COR-L47 (cell line): ENCODE measurements around the gene PPIG.
"Not testable (repeated sequence)": the region's sequence is repeated elsewhere in the genome, so short reads cannot be mapped to it uniquely, and the experiment has no call there.

Experiments
- DNase-seq: peaks from one replicate; lab custom pipeline; 2025; lab: John Stamatoyannopoulos, UW

Gene PPIG

DNA sequence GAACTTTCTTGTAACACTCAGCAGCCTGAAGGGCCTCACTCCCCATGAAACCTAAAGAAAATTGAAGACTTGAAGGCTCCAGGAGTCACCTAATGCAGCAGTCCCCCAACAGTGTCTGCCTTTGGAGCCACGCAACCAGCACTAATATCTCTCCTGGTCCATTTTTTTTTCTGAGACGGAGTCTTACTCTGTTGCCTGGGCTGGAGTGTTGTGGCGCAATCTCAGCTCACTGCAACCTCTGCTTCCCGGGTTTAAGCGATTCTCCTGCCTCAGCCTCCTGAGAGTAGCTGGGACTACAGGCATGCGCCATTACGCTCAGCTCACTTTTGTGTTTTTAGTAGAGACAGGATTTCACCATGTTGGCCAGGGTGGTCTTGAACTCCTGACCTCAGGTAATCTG, 12.4 kb downstream of the PPIG start:
- DNase-seq: not testable (repeated sequence)

DNA sequence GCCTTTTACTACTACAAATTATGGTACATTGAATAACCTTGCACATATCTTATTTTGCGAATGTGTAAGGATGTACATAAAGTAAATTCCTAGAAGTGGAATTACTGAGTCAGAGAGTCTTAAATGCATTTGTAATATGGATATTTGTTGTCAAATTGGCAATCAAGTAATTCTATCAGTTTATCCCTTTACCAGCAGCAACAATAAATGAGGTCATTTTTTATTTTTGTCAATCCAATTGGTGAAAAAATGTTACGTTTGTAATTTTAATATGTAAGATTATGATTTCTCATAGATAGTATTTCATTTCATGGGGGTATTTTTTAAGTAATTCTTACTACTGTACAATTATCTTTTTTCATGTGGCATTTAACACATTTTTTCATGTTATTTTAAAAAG, 14.8 kb downstream of the PPIG start:
- no peak for DNase-seq

- DNase-seq: no peak
Measured at GRCh38 chr2:169599568-169599967, 15.4 kb downstream of the PPIG start.

DNA sequence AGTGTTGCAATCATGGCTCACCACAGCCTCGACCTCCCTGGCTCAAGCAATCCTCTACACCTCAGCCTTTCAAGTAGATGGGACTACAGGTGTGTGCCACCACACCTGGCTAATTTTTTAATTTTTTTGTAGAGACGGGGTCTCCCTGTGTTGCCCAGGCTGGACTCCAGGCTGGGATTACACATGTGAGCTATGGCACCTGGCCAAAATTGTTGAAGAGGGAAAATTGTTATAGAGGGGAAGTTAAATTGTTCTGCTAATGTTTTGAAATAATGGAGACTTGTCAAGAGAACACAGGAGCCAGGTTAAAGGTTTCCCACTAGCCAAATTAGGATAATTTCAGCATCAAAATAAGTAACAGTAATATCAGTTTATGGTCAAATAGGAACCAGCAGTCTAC, 25.1 kb downstream of the PPIG start:
- no peak for DNase-seq

GRCh38 chr2:169613876-169614275, 29.7 kb downstream of the PPIG start:
- DNase-seq: no peak

GRCh38 chr2:169615982-169616381, 31.8 kb downstream of the PPIG start:
- not testable (repeated sequence) for DNase-seq

DNA sequence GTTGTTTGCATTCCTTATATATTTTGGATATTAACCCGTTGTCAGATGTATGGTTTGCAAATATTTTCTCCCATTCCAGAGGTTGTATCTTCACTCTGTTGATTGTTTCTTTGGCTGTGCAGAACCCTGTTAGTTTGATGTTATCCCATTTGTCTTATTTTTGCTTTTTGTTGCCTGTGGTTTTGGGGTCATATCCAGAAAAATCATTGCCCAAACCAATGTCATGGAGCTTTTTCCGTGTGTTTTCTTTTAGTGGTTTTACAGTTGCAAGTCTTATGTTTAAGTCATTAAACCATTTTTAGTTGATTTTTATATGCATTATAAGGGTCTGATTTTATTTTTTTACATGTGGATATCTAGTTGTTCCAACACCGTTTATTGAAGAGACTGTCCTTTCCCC, 35.8 kb downstream of the PPIG start:
- no peak for DNase-seq

DNA sequence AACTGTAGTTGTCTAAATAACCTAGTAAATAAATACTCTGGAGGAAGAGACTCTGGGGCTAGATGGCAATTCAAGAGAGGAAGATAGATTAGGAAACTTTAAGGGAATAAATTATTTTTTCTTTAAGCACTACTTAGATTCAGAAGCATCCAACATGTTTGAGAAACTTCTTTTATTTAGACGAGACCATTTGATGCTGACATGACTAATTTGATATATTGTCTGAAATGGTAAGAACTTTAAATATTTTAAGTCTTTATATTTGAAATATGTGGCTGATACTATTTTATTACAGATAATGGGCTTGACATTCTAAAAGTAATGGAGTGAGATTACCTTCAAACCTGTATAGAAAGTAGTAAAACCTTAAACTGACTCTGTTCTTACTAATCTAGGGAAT, 36.4 kb downstream of the PPIG start:
- DNase-seq: no peak

- DNase-seq: no peak
Measured at GRCh38 chr2:169623235-169623634, 39.1 kb downstream of the PPIG start.

DNA sequence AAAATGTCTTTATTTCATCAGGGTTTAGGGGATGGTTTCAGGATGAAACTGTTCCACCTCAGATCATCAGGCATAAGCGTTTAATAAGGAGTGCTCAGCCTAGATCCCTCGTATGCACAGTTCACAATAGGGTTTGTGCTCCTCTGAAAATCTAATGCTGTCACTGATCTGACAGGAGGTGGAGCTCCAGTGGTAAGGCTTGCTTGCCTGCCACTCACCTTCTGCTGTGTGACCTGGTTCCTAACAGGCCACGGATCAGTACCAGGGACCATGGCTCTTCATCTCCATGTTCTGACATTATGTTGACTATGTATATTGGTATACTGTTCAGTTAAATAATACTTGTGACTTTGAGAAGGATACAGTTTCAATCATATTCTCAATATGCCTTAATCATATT, 41.6 kb downstream of the PPIG start:
- DNase-seq: no peak

- DNase-seq: no peak
Measured at GRCh38 chr2:169636440-169637097, 52.4 kb downstream of the PPIG start.

DNA sequence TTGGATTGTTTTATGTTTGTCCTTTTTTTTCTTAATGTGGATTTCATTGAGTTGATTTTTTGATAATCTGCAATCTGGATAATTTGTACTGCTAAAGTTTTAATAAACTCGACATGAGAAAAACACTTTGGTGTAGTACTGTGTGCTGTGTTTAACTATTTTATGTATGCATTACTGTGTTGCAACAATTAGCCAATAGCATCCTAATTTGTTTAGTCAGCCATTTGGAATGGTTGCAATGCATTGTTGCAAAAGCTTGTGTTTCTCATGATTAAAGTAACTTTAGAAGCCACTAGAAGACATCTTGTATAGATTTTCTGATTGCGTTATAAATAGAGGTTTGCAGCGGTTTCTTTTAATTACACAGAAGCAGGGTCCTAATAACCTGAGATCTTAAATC, 53.5 kb downstream of the PPIG start:
- DNase-seq: no peak

DNA sequence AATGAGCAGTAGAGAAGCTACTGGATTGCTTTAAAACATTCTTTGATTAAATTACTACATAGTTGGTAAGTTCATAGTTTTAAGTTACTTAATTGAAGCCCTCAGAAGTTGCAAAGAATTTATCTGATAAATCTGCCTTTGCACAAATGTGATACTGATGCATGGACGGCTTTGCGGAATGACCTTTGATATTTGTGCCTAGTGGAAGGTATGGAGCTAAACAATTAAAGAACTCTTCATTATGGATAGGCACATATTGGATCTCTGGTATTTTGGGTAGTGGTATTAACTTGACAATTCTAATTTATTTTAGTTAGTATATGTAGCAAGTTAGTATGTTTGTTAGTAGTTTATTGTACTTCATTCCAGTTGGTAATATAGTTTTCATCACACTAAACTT, 56.0 kb downstream of the PPIG start:
- DNase-seq: no peak

- DNase-seq: no peak
Measured at GRCh38 chr2:169641464-169641863, 57.3 kb downstream of the PPIG start.

DNA sequence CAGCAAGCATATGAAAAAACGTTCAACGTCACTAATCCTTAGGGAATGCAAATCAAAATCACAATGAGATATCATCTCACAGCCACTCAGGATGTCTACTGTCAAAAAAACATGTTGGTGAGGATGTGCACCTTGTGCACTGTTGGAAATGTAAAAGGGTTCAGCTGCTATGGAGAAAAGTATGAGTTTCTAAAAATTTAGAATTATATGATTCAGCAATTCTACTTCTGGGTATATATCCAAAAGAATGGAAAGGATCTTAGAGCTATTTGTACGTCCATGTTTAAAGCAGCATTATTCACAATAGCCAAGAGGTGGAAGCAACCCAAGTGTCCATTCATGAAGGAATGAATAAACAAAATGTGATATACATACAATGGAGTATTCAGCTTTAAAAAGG, 60.0 kb downstream of the PPIG start:
- DNase-seq: no peak

- no peak for DNase-seq
Measured at GRCh38 chr2:169647496-169647895, 63.3 kb downstream of the PPIG start.

DNA sequence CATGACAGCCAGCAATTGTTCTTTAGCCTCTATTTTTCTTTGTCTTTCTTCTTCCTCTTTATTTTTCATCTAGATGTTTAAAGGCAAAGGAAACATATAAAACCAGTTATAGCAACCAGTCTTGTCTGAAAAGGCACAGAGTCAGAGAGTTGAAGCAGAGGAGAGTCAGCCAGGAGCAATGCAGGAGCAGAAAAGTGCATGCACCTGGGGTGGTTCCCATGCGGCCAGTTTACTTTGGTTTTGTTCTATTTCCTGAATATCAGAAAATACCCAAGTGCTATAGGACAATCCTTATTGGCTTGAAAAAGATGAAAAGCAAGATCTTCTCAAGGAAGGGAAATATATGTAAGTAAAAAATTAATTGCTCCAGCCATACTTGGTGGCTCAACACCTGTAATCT, 65.1 kb downstream of the PPIG start:
- no peak for DNase-seq

- no peak for DNase-seq
Measured at GRCh38 chr2:169653636-169654035, 69.5 kb downstream of the PPIG start.

GRCh38 chr2:169656164-169656563, 72.0 kb downstream of the PPIG start:
- DNase-seq: no peak

GRCh38 chr2:169658877-169659276, 74.7 kb downstream of the PPIG start:
- DNase-seq: no peak

DNA sequence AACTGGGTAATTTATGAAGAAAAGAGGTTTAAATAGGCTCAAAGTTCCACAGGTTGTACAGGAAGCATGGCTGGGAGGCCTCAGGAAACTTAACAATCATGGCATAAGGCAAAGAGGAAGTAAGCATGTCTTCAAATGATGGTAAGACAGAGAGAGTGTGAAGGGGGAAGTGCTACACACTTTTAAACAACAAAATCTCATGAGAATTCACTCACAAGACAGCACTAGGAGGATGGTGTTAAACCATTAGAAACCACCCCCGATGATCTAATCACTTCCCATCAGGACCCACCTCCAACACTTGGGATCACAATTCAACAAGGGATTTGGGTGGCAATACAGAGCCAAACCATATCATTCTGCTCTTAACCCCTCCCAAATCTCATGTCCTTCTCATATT, 75.2 kb downstream of the PPIG start:
- DNase-seq: no peak

DNA sequence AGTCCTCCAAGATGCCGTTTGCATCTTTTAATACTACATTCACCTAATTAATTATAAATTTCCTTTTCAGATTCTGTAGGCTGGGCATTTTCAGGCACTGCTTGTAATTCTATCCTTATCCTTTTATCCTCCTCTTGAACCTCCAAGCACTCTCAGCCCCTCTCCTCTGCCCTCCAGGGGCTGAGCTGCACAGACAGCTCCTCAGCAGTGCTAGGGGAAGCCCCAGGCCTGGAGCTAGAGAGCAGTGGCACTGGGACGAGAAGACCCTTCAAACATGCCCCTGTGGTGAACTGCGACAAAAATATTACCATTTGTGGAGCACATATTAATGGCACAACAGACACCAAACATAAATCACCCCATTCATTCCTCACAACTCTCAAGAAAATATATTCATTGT, 77.1 kb downstream of the PPIG start:
- DNase-seq: no peak

DNA sequence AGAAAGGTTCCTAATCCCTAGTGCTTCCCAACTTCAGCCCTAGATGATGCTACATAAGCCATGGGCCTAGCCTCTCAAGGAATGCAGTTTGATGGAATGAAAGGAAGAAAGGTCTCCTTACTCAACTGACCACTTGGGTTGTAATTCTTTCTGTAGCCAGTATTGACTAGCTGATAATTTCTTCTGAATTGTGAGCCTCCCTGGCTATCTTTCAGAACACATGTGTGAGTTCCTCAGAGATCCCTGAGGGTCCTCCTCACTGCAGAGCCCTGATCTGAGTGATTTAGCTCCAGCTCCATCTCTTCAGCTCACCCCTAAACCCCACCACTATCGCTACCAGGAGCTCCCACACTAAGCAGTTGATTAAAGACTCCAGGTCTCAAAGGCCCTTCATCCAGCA, 78.6 kb downstream of the PPIG start:
- DNase-seq: no peak

DNA sequence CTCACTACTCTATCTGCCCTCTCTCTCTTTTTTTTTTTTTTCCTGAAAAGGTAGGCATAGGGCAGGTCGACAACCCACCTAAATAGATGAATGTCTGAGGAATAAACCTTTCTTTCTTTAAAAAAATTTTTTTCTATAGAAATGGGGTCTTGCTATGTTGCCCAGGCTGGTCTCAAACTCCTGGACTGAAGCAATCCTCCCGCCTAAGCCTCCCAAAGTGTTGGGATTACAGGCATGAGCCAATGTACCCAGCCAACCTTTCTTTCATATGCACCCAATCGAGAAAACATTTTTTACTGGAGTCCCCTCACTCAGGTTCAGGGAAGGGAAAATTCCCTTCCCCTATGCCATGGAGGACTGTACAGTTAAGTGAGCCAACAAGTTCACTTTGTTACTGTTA, 79.1 kb downstream of the PPIG start:
- DNase-seq: no peak

GRCh38 chr2:169664600-169664977, 80.4 kb downstream of the PPIG start:
- no peak for DNase-seq
